Stimulated activated CD4-positive, alpha-beta T cell treated with anti-CD3 and anti-CD28 coated beads, Interleukin-4, amount 100 ng/mL, for 24 hours (primary cell): ENCODE measurements around the gene CCDC179.

Source experiments
- DNase-seq: peaks from one replicate; pipeline ENCODE4 v3.0.0-alpha.2; 2020

Gene CCDC179

DNA sequence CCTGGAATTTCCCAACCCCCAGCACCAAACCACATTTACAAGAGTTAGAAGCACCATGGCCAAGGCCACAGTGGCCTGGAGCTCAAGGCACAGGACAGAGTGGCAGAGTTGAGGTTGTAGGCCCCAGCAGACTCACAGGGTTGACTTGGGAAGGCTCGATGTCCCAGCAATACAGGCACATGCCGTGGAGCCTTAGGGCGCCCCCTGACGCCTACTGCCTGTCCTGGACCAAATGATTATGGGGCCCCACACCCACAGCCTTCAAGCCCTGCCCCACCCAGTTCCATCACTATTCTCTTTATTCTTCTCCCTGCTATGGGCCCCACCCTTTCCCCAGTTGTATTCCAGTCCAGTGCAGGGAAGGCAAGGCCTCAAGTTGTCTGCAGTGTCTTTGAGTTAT lies at the start of gene CCDC179:
TSS of gene CCDC179 (minus strand) at position 234 of the 400 bp plus-strand sequence. CDS start at position 181, 53 bp downstream.
- DNase-seq = no peak

GRCh38 chr11:22903782-22904181 lies 43.5 kb upstream of the CCDC179 start:
- no peak for DNase-seq

GRCh38 chr11:22901603-22902002 lies 41.3 kb upstream of the CCDC179 start:
- DNase-seq = no peak

- DNase-seq = no peak
These were observed 40.7 kb upstream of the CCDC179 start for GRCh38 chr11:22900764-22901486.

- no peak for DNase-seq
These were observed 37.8 kb upstream of the CCDC179 start for GRCh38 chr11:22898036-22898435.

- no peak for DNase-seq
These were observed 30.0 kb upstream of the CCDC179 start for GRCh38 chr11:22890227-22890626.

DNA sequence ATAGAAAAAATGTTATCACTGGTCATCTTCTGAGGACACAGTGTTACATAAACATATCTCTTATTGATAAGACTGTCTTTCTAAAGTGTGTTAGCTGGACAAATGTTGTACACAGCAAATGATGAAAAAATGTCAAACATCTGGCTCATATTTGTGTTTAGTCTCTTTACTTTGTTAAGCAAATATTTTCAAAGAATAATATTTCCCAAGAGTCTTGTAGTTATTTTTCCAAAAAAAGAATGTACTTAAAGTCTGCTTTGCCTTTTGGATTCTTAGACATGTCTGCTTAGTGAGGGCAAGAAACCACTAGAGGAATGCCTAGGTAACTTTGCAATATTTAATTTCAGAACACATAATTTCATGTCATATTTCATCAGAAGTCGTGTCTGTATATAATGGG lies 23.9 kb upstream of the CCDC179 start:
- DNase-seq = no peak

DNA sequence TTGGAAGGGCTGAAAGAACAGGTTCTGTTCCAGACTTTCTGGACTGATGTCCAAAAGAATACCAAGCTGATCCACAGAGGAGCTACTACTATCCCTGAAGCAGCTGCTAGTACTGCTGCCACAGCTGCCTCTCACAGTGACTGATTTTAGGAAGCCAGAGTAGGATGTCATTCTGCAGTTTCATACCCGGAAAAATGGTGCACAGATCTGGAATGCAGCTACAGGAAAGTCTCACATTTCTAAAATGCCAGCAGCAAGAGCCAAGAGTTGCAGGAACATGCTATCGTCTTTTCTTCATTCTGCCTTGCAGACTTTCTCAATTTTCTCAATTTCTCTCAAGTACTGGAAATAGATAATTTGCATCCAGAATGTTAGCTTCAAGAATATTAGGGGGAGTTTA lies 19.4 kb upstream of the CCDC179 start:
- no peak for DNase-seq

GRCh38 chr11:22878604-22879003 lies 18.3 kb upstream of the CCDC179 start:
- no peak for DNase-seq

GRCh38 chr11:22878039-22878438 lies 17.8 kb upstream of the CCDC179 start:
- DNase-seq = no peak

DNA sequence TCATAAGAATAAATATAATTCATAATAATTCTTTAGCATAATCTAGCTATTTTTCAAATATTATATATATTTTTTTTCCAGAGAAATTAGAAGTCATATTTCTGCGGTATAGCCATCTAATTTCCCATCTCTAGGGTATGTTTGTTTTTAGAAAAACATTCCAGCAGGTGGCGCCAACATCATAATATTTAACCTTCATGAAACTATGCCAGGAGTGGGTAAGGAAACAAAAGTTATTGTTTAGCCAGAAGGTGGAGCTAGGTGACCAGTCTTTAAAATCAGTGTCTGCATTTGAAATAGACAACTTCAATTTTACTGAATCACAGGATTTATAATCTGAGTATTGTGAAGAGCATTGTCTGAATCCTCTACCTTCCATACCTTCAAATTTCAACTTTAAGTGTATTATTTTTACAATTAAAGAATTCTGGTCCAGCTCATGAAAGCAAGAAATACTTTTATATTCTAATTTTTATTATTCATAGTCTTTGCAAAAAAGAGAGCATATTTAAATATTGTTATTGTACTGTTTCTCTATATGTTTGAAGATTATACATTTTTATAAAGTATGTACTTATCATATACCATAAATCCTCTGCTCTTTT lies 15.7 kb upstream of the CCDC179 start:
- peak; percentile 64 for DNase-seq

- no peak for DNase-seq
These were observed 9.1 kb upstream of the CCDC179 start for GRCh38 chr11:22869325-22869724.

- DNase-seq = no peak
These were observed 518 bp downstream of the CCDC179 start for GRCh38 chr11:22859756-22860155.

DNA sequence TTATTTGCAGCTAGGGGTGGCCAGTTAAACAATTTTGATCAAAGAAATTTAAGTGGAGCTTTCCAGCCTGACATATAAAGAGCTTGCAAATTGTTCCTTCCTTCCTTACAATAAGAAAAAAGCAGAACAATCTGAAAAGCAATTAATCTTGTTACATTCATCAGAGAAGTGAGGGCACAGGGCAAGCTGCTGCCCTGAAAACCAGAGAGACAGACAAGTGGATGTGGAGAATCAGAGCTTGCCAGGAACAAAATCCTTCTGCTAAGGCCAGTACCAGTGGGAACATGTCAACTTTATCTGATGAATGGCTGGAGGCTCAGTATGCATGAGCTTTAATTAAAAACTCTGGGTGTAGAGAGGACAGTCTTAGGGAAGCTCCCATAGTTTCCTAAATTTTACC lies 8.8 kb downstream of the CCDC179 start:
- no peak for DNase-seq

DNA sequence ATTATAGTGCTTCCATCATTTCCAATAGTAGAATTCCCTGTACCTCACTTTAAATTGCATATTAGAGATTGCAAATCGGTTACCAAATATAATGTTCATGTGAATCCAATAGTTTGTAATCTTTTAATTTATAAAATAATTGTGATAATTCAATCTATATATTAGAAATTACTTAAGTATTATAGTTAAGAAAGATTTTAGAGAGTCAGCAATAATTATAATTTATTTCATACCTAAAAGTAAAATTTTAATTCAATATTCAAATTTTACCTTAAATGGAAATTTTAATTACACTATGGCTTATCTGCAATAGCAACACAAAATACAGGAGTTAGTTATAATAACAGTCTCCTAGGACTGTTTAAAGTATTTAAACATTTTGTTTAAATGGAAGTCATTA lies 13.5 kb downstream of the CCDC179 start:
- no peak for DNase-seq

GRCh38 chr11:22832315-22833015 lies 27.8 kb downstream of the CCDC179 start:
- no peak for DNase-seq

GRCh38 chr11:22830082-22830414 lies 30.2 kb downstream of the CCDC179 start:
- no peak for DNase-seq

DNA sequence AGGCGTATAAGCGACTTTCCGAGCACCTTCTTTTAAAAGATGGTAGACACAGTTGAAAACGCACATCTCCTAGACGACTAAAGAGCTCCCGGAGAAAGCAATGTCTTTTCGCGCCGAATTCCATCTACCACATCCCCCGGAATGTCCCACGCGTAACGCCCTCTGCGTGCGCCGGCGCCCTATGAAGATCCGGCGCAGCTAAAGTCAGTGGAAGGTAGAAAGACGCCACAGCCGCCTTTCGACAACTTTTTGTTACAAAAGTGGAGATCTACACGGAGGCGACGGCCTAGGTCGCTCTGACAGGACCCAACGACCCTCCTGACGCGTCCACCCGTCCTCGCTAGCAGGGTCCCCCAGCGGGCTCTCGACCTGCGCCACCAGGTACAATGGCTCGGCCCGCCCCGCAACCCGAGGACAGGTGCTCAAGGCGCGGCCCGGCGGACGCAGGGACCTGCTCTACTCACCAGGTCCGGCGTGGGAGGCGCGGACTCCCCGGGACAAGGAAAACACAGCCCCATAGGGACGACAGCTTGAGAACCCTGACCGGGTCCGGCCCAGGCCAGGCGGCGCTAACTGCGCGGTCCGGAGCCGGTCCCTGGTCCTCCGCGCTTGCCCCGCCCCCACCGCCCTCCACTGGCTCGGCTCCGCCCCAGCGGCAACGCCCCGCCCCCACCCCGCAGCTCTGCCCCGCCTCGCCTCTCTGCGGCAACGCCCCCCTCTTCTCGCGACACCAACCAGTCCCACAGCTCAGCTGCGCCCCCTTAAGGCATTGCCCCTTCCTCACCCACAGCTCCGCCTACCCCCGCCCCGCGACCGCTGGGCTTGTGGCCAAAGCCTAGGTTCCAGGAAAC lies 30.8 kb downstream of the CCDC179 start, which contains the start of gene SVIP:
TSS of gene SVIP (minus strand) at position 571 of the 851 bp plus-strand sequence. CDS start at position 518, 53 bp downstream.
- peak; percentile 95 for DNase-seq

DNA sequence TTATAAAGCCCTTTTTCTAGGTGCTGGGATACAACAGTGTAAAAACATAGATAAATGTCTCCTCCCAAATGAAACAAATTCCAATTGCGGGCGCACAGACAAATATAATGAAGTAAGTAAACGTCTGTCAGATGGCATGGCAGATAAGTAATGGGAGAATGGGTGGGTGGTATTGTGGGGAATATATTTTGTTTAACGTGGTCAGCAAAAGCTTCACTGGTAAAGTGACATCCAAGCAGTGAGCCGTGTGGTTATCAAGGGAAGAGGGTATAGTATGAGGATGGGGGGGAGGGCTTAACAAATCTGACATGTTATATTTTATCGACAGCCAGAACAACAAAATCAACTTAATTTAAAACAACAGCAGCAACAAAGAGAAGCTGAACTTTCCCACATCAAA lies 31.9 kb downstream of the CCDC179 start:
- DNase-seq = no peak

GRCh38 chr11:22822203-22822602 lies 38.1 kb downstream of the CCDC179 start:
- no peak for DNase-seq

DNA sequence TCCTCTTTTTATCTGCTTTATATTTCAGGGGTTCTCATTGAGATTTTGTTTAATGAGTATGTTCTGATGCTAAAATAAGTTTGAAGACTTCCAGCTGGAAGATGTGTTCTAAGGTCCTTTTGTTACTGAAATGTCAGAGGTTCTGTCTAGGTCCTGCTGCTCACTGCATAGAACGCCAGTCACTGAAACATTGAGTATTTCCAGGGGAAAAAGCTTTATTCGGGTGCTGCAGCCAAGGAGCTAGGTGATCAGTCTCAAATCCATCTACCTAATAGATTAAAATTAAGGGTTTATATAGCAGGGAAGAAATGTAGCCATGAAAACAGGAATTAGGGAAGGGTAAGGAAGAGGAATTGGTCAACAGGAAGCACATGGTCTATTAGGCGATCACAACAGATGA lies 50.4 kb downstream of the CCDC179 start:
- no peak for DNase-seq

- DNase-seq = no peak
These were observed 51.6 kb downstream of the CCDC179 start for GRCh38 chr11:22808571-22809197.
